CD14-positive monocyte (primary cell): ENCODE data around the gene BRICD5. TPM values are rescaled to one million over a fixed set of nuclear protein-coding genes. Genes with fewer than 3 reads are reported as not detected.
A peak's percentile ranks its signal among the peaks of the same experiment; 100 is the strongest.

Experiments used
- DNase-seq, 3 donors: peaks; one replicate each; pipeline ENCODE4 v3.0.0-alpha.2; 2011 to 2022
- H2AFZ ChIP-seq: 2 replicates; pipeline ENCODE4 v1.6.0; 2012; ENCODE audit warnings: mild to moderate bottlenecking, low read depth, low read length, inconsistent platforms; ENCODE audit not compliant: insufficient read depth, poor library complexity, severe bottlenecking
- H3K27ac ChIP-seq, 2 donors: 1 replicate in 1 of 2; 2 replicates in 1 of 2; pipeline ENCODE4 v1.5.1; 2012 to 2013; ENCODE audit warnings: low read length in 2 of 2, control low read depth in 1 of 2, inconsistent platforms in 1 of 2, low read depth in 1 of 2, mild to moderate bottlenecking in 1 of 2
- H3K27me3 ChIP-seq, 2 donors: one replicate each; pipeline versions ENCODE4 v1.6.0 to v1.6.1; 2011 to 2013; ENCODE audit warnings: low read length in 2 of 2; ENCODE audit not compliant: control insufficient read depth in 2 of 2, insufficient read depth in 2 of 2
- H3K36me3 ChIP-seq, 2 donors: replicated peaks in 1 of 2; 1 replicate in 1 of 2; 2 replicates in 1 of 2; pipeline versions ENCODE4 v1.5.1 to v1.6.1; 2012 to 2013; ENCODE audit warnings: low read length in 2 of 2, control low read depth in 1 of 2, inconsistent platforms in 1 of 2, mild to moderate bottlenecking in 1 of 2; ENCODE audit not compliant: insufficient read depth in 2 of 2, control insufficient read depth in 1 of 2
- H3K4me1 ChIP-seq, 2 donors: 1 replicate in 1 of 2; 2 replicates in 1 of 2; pipeline versions ENCODE4 v1.5.1 to v1.6.1; 2012 to 2013; ENCODE audit warnings: low read length in 2 of 2, control low read depth in 1 of 2, inconsistent platforms in 1 of 2, mild to moderate bottlenecking in 1 of 2, moderate library complexity in 1 of 2; ENCODE audit not compliant: insufficient read depth in 2 of 2, control insufficient read depth in 1 of 2
- H3K4me2 ChIP-seq: replicated peaks from 2 replicates; pipeline ENCODE3; 2012; ENCODE audit warnings: low read length, moderate library complexity, mild to moderate bottlenecking; ENCODE audit not compliant: poor library complexity, severe bottlenecking; ENCODE audit errors: extremely low read depth
- H3K4me3 ChIP-seq, 3 experiments: fragments of 200-600 bp in 1 of 3; sonication (generic) in 1 of 3; replicated peaks in 1 of 3; 1 replicate in 2 of 3; 2 replicates in 1 of 3; pipeline ENCODE4 v1.5.1; 2011 to 2013; ENCODE audit warnings: low read length in 3 of 3, mild to moderate bottlenecking in 3 of 3, control low read depth in 2 of 3, low read depth in 2 of 3, inconsistent platforms in 1 of 3, moderate library complexity in 1 of 3
- H3K79me2 ChIP-seq: 2 replicates; pipeline ENCODE4 v1.6.0; 2012; ENCODE audit warnings: mild to moderate bottlenecking, control low read depth, inconsistent platforms, low read length, moderate library complexity; ENCODE audit not compliant: insufficient read depth
- H3K9ac ChIP-seq: 2 replicates; pipeline ENCODE4 v1.6.0; 2017; ENCODE audit warnings: low read length, mild to moderate bottlenecking; ENCODE audit not compliant: insufficient read depth, poor library complexity, severe bottlenecking
- H3K9me3 ChIP-seq, 2 donors: replicated peaks in 1 of 2; 1 replicate in 1 of 2; 2 replicates in 1 of 2; pipeline versions ENCODE4 v1.5.1 to v1.6.1; 2012 to 2013; ENCODE audit warnings: low read length in 2 of 2, control low read depth in 1 of 2; ENCODE audit not compliant: control insufficient read depth in 1 of 2, insufficient read depth in 1 of 2
- H4K20me1 ChIP-seq: 2 replicates; pipeline ENCODE4 v1.6.0; 2012; ENCODE audit warnings: mild to moderate bottlenecking, low read length, control low read depth, moderate library complexity; ENCODE audit not compliant: insufficient read depth
- H3K27ac Mint-ChIP-seq, 7 donors: one replicate each; pipeline ENCODE4 v1.8.0; 2020; ENCODE audit warnings: mild to moderate bottlenecking in 7 of 7, mixed read lengths in 7 of 7, moderate library complexity in 6 of 7, inconsistent platforms in 2 of 7
- H3K27me3 Mint-ChIP-seq, 3 donors: one replicate each; pipeline ENCODE4 v1.8.0; 2021 to 2022; ENCODE audit warnings: low read depth in 3 of 3, mild to moderate bottlenecking in 3 of 3, mixed read lengths in 3 of 3, moderate library complexity in 3 of 3, inconsistent platforms in 1 of 3
- H3K36me3 Mint-ChIP-seq, 2 donors: one replicate each; pipeline ENCODE4 v1.8.0; 2020; ENCODE audit warnings: mixed read lengths in 2 of 2, inconsistent platforms in 1 of 2, mild to moderate bottlenecking in 1 of 2
- H3K4me1 Mint-ChIP-seq: one replicate; pipeline ENCODE4 v1.8.0; 2020; ENCODE audit warnings: mild to moderate bottlenecking, mixed read lengths
- H3K4me3 Mint-ChIP-seq, 2 donors: one replicate each; pipeline ENCODE4 v1.8.0; 2020; ENCODE audit warnings: mild to moderate bottlenecking in 2 of 2, mixed read lengths in 2 of 2, moderate library complexity in 1 of 2
- H3K9me3 Mint-ChIP-seq, 7 donors: one replicate each; pipeline ENCODE4 v1.8.0; 2020 to 2022; ENCODE audit warnings: mixed read lengths in 7 of 7, mild to moderate bottlenecking in 6 of 7, moderate library complexity in 6 of 7, inconsistent platforms in 2 of 7
- WGBS: methylation state at CpG from one replicate; pipeline ENCODE4 v1.1.5; 2013; ENCODE audit warnings: missing lambda C conversion rate; ENCODE audit not compliant: insufficient coverage; 5-methylcytosine and 5-hydroxymethylcytosine counted together
- intact Hi-C, 2 donors: fragments of 100-400 bp; cut with micrococcal nuclease; formaldehyde crosslinking; loops; one replicate each; pipeline versions ENCODE4 v1.15.0 to v1.15.1; 2023
- polyA plus RNA-seq, 3 donors: library from polyadenylated mRNA; depleted of rRNA in 1 of 3; unstranded in 2 of 3; stranded (reverse) in 1 of 3; fragments of 300-500 nt in 2 of 3; fragments of >200 nt in 1 of 3; fragmentation: Illumina TruSeq in 2 of 3; gene quantifications; 1 replicate in 2 of 3; 2 replicates in 1 of 3; pipeline ENCODE4 v1.2.3, GENCODE V29; 2012 to 2021
- TF ChIP-seq, protein P1 (sequence below): fragments of 200-600 bp; IDR thresholded peaks from one replicate; pipeline ENCODE4 v1.8.0; 2022; ENCODE audit warnings: antibody characterized with exemption, mild to moderate bottlenecking

Gene BRICD5
- polyA plus RNA-seq, 3 donors = 8.8 TPM; not detected in 2

GRCh38 chr16:2251296-2252111 is 40.8 kb upstream of the BRICD5 start, which contains the start of gene ECI1:
TSS of gene ECI1 (minus strand) at chr16:2251587. CDS start at chr16:2251566, 21 bp downstream.
- H3K36me3 ChIP-seq = peaks cover 38 to 40% of the 10 kb centered on the region in 2 donors
- peaks cover 33 to 56% of the 10 kb centered on the region in 2 donors for H3K36me3 Mint-ChIP-seq
- peak within 1 kb of the TSS; percentile 87 to 92 for H3K4me3 Mint-ChIP-seq
- H2AFZ ChIP-seq = peak within 1 kb of the TSS; percentile 81
- peaks cover 0 to 1% (median 0%) of the 10 kb centered on the region in 3 donors for H3K27me3 Mint-ChIP-seq
- 2% methylated on average over 88 of the region's 88 CpGs for WGBS
- H3K27ac Mint-ChIP-seq = peak within 1 kb of the TSS; percentile 78 to 92 (median 86)
- peak; percentile 91 to 93 (median 92) for DNase-seq
- H3K4me2 ChIP-seq = peak within 1 kb of the TSS; percentile 77
- no peaks in the 10 kb centered on the region for H3K9me3 ChIP-seq
- no peaks in the 10 kb centered on the region for H3K9me3 Mint-ChIP-seq
- TF ChIP-seq, protein P1, sequence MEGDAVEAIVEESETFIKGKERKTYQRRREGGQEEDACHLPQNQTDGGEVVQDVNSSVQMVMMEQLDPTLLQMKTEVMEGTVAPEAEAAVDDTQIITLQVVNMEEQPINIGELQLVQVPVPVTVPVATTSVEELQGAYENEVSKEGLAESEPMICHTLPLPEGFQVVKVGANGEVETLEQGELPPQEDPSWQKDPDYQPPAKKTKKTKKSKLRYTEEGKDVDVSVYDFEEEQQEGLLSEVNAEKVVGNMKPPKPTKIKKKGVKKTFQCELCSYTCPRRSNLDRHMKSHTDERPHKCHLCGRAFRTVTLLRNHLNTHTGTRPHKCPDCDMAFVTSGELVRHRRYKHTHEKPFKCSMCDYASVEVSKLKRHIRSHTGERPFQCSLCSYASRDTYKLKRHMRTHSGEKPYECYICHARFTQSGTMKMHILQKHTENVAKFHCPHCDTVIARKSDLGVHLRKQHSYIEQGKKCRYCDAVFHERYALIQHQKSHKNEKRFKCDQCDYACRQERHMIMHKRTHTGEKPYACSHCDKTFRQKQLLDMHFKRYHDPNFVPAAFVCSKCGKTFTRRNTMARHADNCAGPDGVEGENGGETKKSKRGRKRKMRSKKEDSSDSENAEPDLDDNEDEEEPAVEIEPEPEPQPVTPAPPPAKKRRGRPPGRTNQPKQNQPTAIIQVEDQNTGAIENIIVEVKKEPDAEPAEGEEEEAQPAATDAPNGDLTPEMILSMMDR = peak; percentile 67
- H3K4me1 ChIP-seq = peaks cover 19 to 20% of the 10 kb centered on the region in 2 donors
- intact Hi-C loops = loop anchor here in 1 of 2 donors (5.0 to 10.0 kb wide), 2 partner anchors 54 to 247 kb away; partner anchors contain the start of genes CASKIN1 and ZNF598
- H3K4me1 Mint-ChIP-seq = peaks cover 15% of the 10 kb centered on the region
- peaks cover 13% of the 10 kb centered on the region for H4K20me1 ChIP-seq
- H3K9ac ChIP-seq = peak within 1 kb of the TSS; percentile 69
- H3K79me2 ChIP-seq = peaks cover 18% of the 10 kb centered on the region
- H3K27ac ChIP-seq = peak within 1 kb of the TSS; percentile 71 to 75
- H3K27me3 ChIP-seq = no peaks in the 10 kb centered on the region
- peak within 1 kb of the TSS; percentile 62 to 85 (median 68) for H3K4me3 ChIP-seq

DNA sequence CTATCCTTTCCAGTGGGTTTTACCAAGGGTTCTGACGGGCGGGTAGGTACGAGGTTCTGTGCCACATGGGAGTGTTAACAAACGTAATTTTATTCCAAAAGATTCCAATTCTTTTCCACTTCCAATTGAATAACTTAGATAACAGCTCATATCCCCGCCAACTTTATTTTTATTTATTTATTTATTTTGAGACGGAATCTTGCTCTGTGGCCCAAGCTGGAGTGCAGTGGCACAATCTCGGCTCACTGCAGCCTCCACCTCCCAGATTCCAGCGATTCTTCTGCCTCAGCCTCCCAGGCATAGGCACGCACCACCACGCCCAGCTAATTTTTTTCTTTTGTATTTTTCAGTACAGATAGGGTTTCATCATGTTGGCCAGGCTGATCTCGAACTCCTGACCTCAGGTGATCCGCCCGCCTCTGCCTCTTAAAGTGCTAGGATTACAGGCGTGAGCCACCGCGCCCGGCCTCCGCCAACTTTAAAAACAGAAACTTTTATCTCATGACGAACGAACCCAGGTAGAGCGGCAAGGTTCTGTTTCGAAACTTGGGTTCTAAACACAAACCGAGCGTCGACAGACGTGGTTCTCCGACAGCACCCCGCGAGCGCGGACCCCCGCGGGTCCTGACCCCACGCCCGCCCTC is 40.1 kb upstream of the BRICD5 start:
- peak overlapping the region; percentile 81 for H2AFZ ChIP-seq
- peaks cover 31 to 56% of the 10 kb centered on the region in 2 donors for H3K36me3 Mint-ChIP-seq
- peaks cover 38 to 40% of the 10 kb centered on the region in 2 donors for H3K36me3 ChIP-seq
- peak overlapping the region; percentile 50 to 75 for H3K27ac ChIP-seq
- H3K27me3 ChIP-seq = no peaks in the 10 kb centered on the region
- peaks cover 15% of the 10 kb centered on the region for H3K4me1 Mint-ChIP-seq
- intact Hi-C loops = loop anchor here in 1 of 2 donors (5.0 to 10.0 kb wide), 2 partner anchors 53 to 246 kb away; partner anchors contain the start of genes CASKIN1 and ZNF598
- 0% methylated on average over 23 of the region's 35 CpGs for WGBS
- peak overlapping the region; percentile 62 to 85 (median 68) for H3K4me3 ChIP-seq
- peaks cover 19 to 20% of the 10 kb centered on the region in 2 donors for H3K4me1 ChIP-seq
- peaks cover 16% of the 10 kb centered on the region for H3K79me2 ChIP-seq
- H3K9me3 ChIP-seq = no peaks in the 10 kb centered on the region
- peaks cover 6% of the 10 kb centered on the region for H4K20me1 ChIP-seq
- H3K4me2 ChIP-seq = peak overlapping the region; percentile 77
- no peaks in the 10 kb centered on the region for H3K9me3 Mint-ChIP-seq
- peak overlapping the region; percentile 69 for H3K9ac ChIP-seq
- DNase-seq = no peak
- peak overlapping the region; percentile 76 to 92 (median 82) for H3K27ac Mint-ChIP-seq
- TF ChIP-seq, protein P1 = no peak
- no peaks in the 10 kb centered on the region for H3K27me3 Mint-ChIP-seq
- peak overlapping the region; percentile 87 to 92 for H3K4me3 Mint-ChIP-seq
